HepG2 (cell line): ENCODE results near the gene MYLK. TPM values are rescaled to one million over a fixed set of nuclear protein-coding genes. Genes with fewer than 3 reads are reported as not detected.

ENCODE experiments used
- ATAC-seq: fragments of 200-7000 bp; cut with Tn5 transposase; 3 replicates; pipeline ENCODE4 v1.9.1; 2020; ENCODE audit warnings: mild to moderate bottlenecking, moderate library complexity
- BruUV-seq: library from RNA; stranded (reverse); fragments of 400-500 nt; replicated peaks from 2 replicates; lab custom pipeline; 2021; lab: Mats Ljungman, UMichigan
- CTCF ChIA-PET: fragments of 300-600 bp; formaldehyde crosslinking; extraction: SDS; loops from one replicate; lab custom pipeline; 2021; ENCODE audit warnings: low total read pairs, inconsistent platforms, low intra/inter-chr PET ratio; lab: Yijun Ruan, JAX
- POLR2A ChIA-PET: fragments of 350-600 bp; sonication (Branson Sonifier 250); formaldehyde crosslinking; loops from one replicate; lab custom pipeline; 2020; ENCODE audit warnings: antibody characterized with exemption, inconsistent platforms; lab: Yijun Ruan, JAX
- DNase-seq: peaks from one replicate; pipeline ENCODE4 v3.0.0-alpha.2; 2015; ENCODE audit warnings: low spot score
- FAIRE-seq: peaks from 3 replicates; lab custom pipeline; 2011; peaks lifted over from hg19 to GRCh38; lab: Jason Lieb, UNC
- H2AFZ ChIP-seq: one replicate; pipeline ENCODE4 v1.6.1; 2011; ENCODE audit warnings: low read length, inconsistent platforms
- H3K27ac ChIP-seq: fragments of 300-600 bp; 3 replicates; pipeline ENCODE4 v1.8.0; 2011; ENCODE audit warnings: mixed run types, mild to moderate bottlenecking, mixed read lengths, low read length, inconsistent platforms; ENCODE audit not compliant: insufficient read depth; ENCODE audit errors: extremely low read length
- H3K27me3 ChIP-seq, 2 experiments: fragments of 200-600 bp in 1 of 2; 2 replicates in 1 of 2; 3 replicates in 1 of 2; pipeline versions ENCODE4 v1.6.0 to v1.8.0; 2011; ENCODE audit warnings: low read length in 2 of 2, mild to moderate bottlenecking in 2 of 2, moderate library complexity in 2 of 2, inconsistent platforms in 1 of 2; ENCODE audit not compliant: insufficient read depth in 2 of 2, control insufficient read depth in 1 of 2
- H3K36me3 ChIP-seq, 2 experiments: fragments of 200-600 bp in 1 of 2; replicated peaks in 1 of 2; 2 replicates in 1 of 2; 3 replicates in 1 of 2; pipeline versions ENCODE4 v1.5.1 to v1.8.0; 2011; ENCODE audit warnings: low read length in 2 of 2, inconsistent platforms in 1 of 2; ENCODE audit not compliant: insufficient read depth in 2 of 2, control insufficient read depth in 1 of 2
- H3K4me1 ChIP-seq: 2 replicates; pipeline ENCODE4 v1.5.1; 2012; ENCODE audit warnings: low read length, inconsistent platforms; ENCODE audit not compliant: insufficient read depth
- H3K4me2 ChIP-seq: 2 replicates; pipeline ENCODE4 v1.6.0; 2011; ENCODE audit warnings: low read depth, low read length, inconsistent platforms
- H3K4me3 ChIP-seq, 3 experiments: fragments of 200-600 bp in 1 of 3; sonication (generic), shearing (Covaris generic) in 1 of 3; replicated peaks in 1 of 3; 2 replicates each; pipeline ENCODE4 v1.5.1; 2011 to 2016; ENCODE audit warnings: low read length in 3 of 3, inconsistent platforms in 2 of 3, low read depth in 2 of 3, mild to moderate bottlenecking in 2 of 3, control low read depth in 1 of 3, mixed read lengths in 1 of 3; ENCODE audit not compliant: insufficient read depth in 1 of 3
- H3K79me2 ChIP-seq: one replicate; pipeline ENCODE4 v1.6.1; 2011; ENCODE audit warnings: low read length, inconsistent platforms; ENCODE audit not compliant: insufficient read depth
- H3K9ac ChIP-seq: 2 replicates; pipeline ENCODE4 v1.6.0; 2011; ENCODE audit warnings: mild to moderate bottlenecking, low read depth, low read length, inconsistent platforms; ENCODE audit not compliant: insufficient read depth
- H3K9me3 ChIP-seq: 2 replicates; pipeline ENCODE4 v1.5.1; 2012; ENCODE audit warnings: mild to moderate bottlenecking, low read length
- H4K20me1 ChIP-seq: 2 replicates; pipeline ENCODE4 v1.6.0; 2011; ENCODE audit warnings: inconsistent platforms, mild to moderate bottlenecking, low read length, moderate library complexity; ENCODE audit not compliant: insufficient read depth
- FOXJ3 ChIP-seq: sonication (generic); formaldehyde crosslinking; IDR thresholded peaks from 2 replicates; pipeline ENCODE4 v1.4.0; 2020; ENCODE audit warnings: missing genetic modification reagents, mild to moderate bottlenecking, borderline replicate concordance
- NFE2 ChIP-seq: sonication (generic); formaldehyde crosslinking; IDR thresholded peaks from 2 replicates; pipeline ENCODE4 v1.4.0; 2020; ENCODE audit warnings: missing genetic modification reagents
- PATZ1 ChIP-seq: sonication (generic); formaldehyde crosslinking; IDR thresholded peaks from 2 replicates; pipeline ENCODE4 v1.4.0; 2020; ENCODE audit warnings: missing genetic modification reagents
- PRDM10 ChIP-seq: sonication (generic); formaldehyde crosslinking; IDR thresholded peaks from 2 replicates; pipeline ENCODE4 v1.4.0; 2020; ENCODE audit warnings: low read depth, missing genetic modification reagents
- SAP130 ChIP-seq: IDR thresholded peaks from 2 replicates; pipeline ENCODE4 v1.6.1; 2016; ENCODE audit warnings: low read depth
- SOX6 ChIP-seq, 2 experiments: fragments of 450-650 bp in 1 of 2; sonication (generic) in 1 of 2; formaldehyde crosslinking in 1 of 2; IDR thresholded peaks; 2 replicates each; pipeline versions ENCODE4 v1.4.0 to v1.6.1; 2017 to 2020; ENCODE audit warnings: antibody characterized with exemption in 1 of 2, mild to moderate bottlenecking in 1 of 2, missing genetic modification reagents in 1 of 2
- WGBS: methylation state at CpG from one replicate; pipeline ENCODE4 v1.1.6; 2017; ENCODE audit warnings: low lambda C conversion rate; 5-methylcytosine and 5-hydroxymethylcytosine counted together
- in situ Hi-C: cut with HindIII; loops from 2 replicates; pipeline ENCODE4 v1.10.0; 2017; ENCODE audit warnings: low pct_unique_long_range_greater_than_20kb; ENCODE audit not compliant: extremely low pct_ligation_motif_present
- intact Hi-C: fragments of 100-400 bp; cut with micrococcal nuclease; formaldehyde crosslinking; loops from one replicate; pipeline ENCODE4 v1.10.0; 2022; ENCODE audit not compliant: unreplicated experiment
- polyA plus RNA-seq, 8 experiments: library from polyadenylated mRNA; depleted of rRNA in 3 of 8; stranded (reverse) in 7 of 8; unstranded in 1 of 8; fragments of >200 nt; fragmentation: Illumina TruSeq in 4 of 8; extraction: Trizol in 4 of 8; gene quantifications; 2 replicates each; pipeline versions ENCODE4 v1.2.1 to v1.2.3, GENCODE V29; 2011 to 2016; ENCODE audit warnings: low read depth in 4 of 8, missing spikeins in 1 of 8, mixed read lengths in 1 of 8; ENCODE audit not compliant: insufficient read depth in 1 of 8
- total RNA-seq, 5 experiments: library from RNA; depleted of rRNA; stranded (reverse); fragments of >200 nt; fragmentation: Illumina TruSeq; extraction: Trizol; gene quantifications; 2 replicates each; pipeline ENCODE4 v1.2.3, GENCODE V29; 2016; ENCODE audit warnings: low read depth in 1 of 5

MYLK gene
- total and polyA plus RNA-seq, 2 of the 13 experiments (the other 11 are each of a cell fraction or from before 2014, with no cell fraction given), result 10.6 to 34.9 TPM

- TF ChIP-seq PRDM10 (CRISPR knock-in tag) (peak; percentile 50; the same call in 1 of the 2 replicates), FOXJ3 (CRISPR knock-in tag) (no peak), SAP130 (0 out of 2 replicates have a peak, but pooled peaks have one; percentile 11), PATZ1 (CRISPR knock-in tag) (0 out of 2 replicates have a peak, but pooled peaks have one; percentile 44)
- TF ChIP-seq, all 625 proteins: peak for 7
Measured at GRCh38 chr3:123634149-123635051, 249.7 kb downstream of the MYLK start (continued).

GRCh38 chr3:123633530-123633929 is 250.6 kb downstream of the MYLK start:
- Histone ChIP-seq H3K4me1 (peaks cover 40% of the 10 kb centered on the region), H3K9me3 (no peaks in the 10 kb centered on the region), H3K4me2 (no peak overlapping the region), H3K36me3 (peaks cover 6 to 24% of the 10 kb centered on the region in 2 experiments; a peak in 4 of 5 replicates), H3K4me3 (no peak overlapping the region), H3K79me2 (no peaks in the 10 kb centered on the region), H2AFZ (no peak overlapping the region), H3K27ac (no peak overlapping the region), H4K20me1 (no peaks in the 10 kb centered on the region), H3K9ac (no peak overlapping the region), H3K27me3 (no peaks in the 10 kb centered on the region)
- ChIA-PET POLR2A (interaction anchor here (1.6 to 2.0 kb wide), 2 partner anchors 15 to 28 kb away, joined by 3 to 9 read pairs; no protein-coding TSS in a partner anchor), CTCF (no interaction called here)
- DNase-seq (peak; percentile 37), ATAC-seq (peak; percentile 9; the same call in 2 of the 3 replicates), FAIRE-seq (peak; percentile 44)
- in situ Hi-C loops (no loop called here), intact Hi-C loops (no loop called here)
- TF ChIP-seq SOX6 (IDR thresholded peaks at IDR 0.05), result no peak
- TF ChIP-seq SOX6 (CRISPR knock-in tag; IDR thresholded peaks at IDR 0.05), result peak; percentile 27; the same call in 1 of the 2 replicates
- no peak for TF ChIP-seq NFE2 (CRISPR knock-in tag)
- WGBS, result 100% methylated on average over 2 of the region's 2 CpGs
- BruUV-seq, result no TSS peak
